GM12892 (cell line): ENCODE results near the gene S100A10.

ENCODE experiments used
- POLR2A ChIP-seq: IDR thresholded peaks from 2 replicates; pipeline ENCODE4 v1.6.1; 2011; ENCODE audit warnings: low read depth, low read length, control low read depth
- POLR2AphosphoS5 ChIP-seq: IDR thresholded peaks from 2 replicates; pipeline ENCODE4 v1.6.1; 2011; ENCODE audit warnings: low read depth, low read length, control low read depth

DNA sequence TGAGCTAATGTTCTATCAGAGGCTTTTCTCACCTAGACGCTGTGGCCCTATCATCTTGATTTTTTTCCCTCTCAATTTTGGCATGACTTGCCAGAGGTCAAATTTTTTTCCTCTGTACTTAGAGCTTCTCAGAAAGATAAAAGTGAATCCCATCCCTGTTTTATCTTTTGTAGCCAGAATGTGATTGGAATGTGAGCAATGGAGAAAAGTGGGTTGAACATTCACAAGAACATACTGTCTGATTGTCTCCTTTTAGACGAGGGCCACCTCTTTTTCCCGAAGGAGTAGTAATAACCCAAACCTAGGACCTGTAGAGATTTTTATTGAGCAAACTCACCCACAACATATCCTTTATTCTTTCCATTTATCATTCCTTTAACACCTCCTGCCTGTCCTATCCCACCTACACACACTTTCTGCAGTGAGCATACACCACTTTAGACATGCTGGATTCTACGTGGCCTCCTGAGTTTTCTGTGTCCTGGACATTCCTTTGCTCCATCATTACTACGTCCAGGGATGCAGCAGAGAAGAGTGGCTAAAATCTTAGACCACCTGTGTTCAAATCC is 15.9 kb downstream of the S100A10 start:
- no peak for TF ChIP-seq POLR2A
- TF ChIP-seq POLR2AphosphoS5 = no peak
